Mesenchymal stem cell (in vitro differentiated cells and primary cell): ENCODE results near the gene SLAMF8.

Source experiments
- DNase-seq: peaks from one replicate; pipeline ENCODE4 v3.0.0-alpha.2; 2013
- H2AFZ ChIP-seq: one replicate; pipeline ENCODE4 v1.6.1; 2013; ENCODE audit warnings: low read depth, mild to moderate bottlenecking, control low read depth, inconsistent platforms, low read length, moderate library complexity
- H2AK5ac ChIP-seq: 2 replicates; pipeline ENCODE4 v1.6.1; 2013; ENCODE audit warnings: low read length, moderate library complexity, mild to moderate bottlenecking, inconsistent platforms; ENCODE audit not compliant: severe bottlenecking
- H2BK120ac ChIP-seq: one replicate; pipeline ENCODE4 v1.6.1; 2013; ENCODE audit warnings: low read depth, mild to moderate bottlenecking, inconsistent platforms, low read length, moderate library complexity
- H2BK12ac ChIP-seq, 2 experiments: one replicate each; pipeline ENCODE4 v1.6.1; 2013; ENCODE audit warnings: inconsistent platforms in 2 of 2, low read length in 2 of 2, mild to moderate bottlenecking in 2 of 2, moderate library complexity in 2 of 2, control low read depth in 1 of 2
- H2BK15ac ChIP-seq: one replicate; pipeline ENCODE4 v1.6.1; 2013; ENCODE audit warnings: mild to moderate bottlenecking, low read depth, inconsistent platforms; ENCODE audit not compliant: poor library complexity, severe bottlenecking
- H2BK5ac ChIP-seq: 2 replicates; pipeline ENCODE4 v1.6.1; 2013; ENCODE audit warnings: low read depth, mild to moderate bottlenecking, low read length, control low read depth, inconsistent platforms; ENCODE audit not compliant: poor library complexity, severe bottlenecking
- H3K14ac ChIP-seq, 2 experiments: one replicate each; pipeline ENCODE4 v1.6.1; 2013; ENCODE audit warnings: inconsistent platforms in 2 of 2, low read length in 2 of 2, control low read depth in 1 of 2, mild to moderate bottlenecking in 1 of 2, moderate library complexity in 1 of 2
- H3K18ac ChIP-seq, 2 experiments: one replicate each; pipeline ENCODE4 v1.6.1; 2013; ENCODE audit warnings: inconsistent platforms in 2 of 2, low read length in 2 of 2, control low read depth in 1 of 2, low read depth in 1 of 2, mild to moderate bottlenecking in 1 of 2
- H3K23ac ChIP-seq, 2 experiments: one replicate each; pipeline ENCODE4 v1.6.1; 2013; ENCODE audit warnings: inconsistent platforms in 2 of 2, low read length in 2 of 2, mild to moderate bottlenecking in 2 of 2, moderate library complexity in 2 of 2, control low read depth in 1 of 2
- H3K27ac ChIP-seq: 2 replicates; pipeline ENCODE4 v1.5.1; 2013; ENCODE audit warnings: mild to moderate bottlenecking, moderate library complexity, low read length, control low read depth, inconsistent platforms; ENCODE audit not compliant: poor library complexity, severe bottlenecking
- H3K27me3 ChIP-seq, 2 experiments: 2 replicates each; pipeline versions ENCODE4 v1.6.1 to v1.7.0; 2013; ENCODE audit warnings: low read length in 2 of 2, mild to moderate bottlenecking in 2 of 2, moderate library complexity in 2 of 2, control low read depth in 1 of 2, inconsistent platforms in 1 of 2; ENCODE audit not compliant: control insufficient read depth in 1 of 2, insufficient read depth in 1 of 2
- H3K36me3 ChIP-seq, 2 experiments: 2 replicates each; pipeline versions ENCODE4 v1.6.1 to v1.7.0; 2013; ENCODE audit warnings: low read length in 2 of 2, control low read depth in 1 of 2, inconsistent platforms in 1 of 2, low read depth in 1 of 2, mild to moderate bottlenecking in 1 of 2; ENCODE audit not compliant: insufficient read depth in 2 of 2, control insufficient read depth in 1 of 2
- H3K4ac ChIP-seq, 2 experiments: one replicate each; pipeline ENCODE4 v1.6.1; 2013; ENCODE audit warnings: inconsistent platforms in 2 of 2, low read length in 2 of 2, mild to moderate bottlenecking in 2 of 2, moderate library complexity in 2 of 2, control low read depth in 1 of 2, low read depth in 1 of 2
- H3K4me1 ChIP-seq: 2 replicates; pipeline ENCODE4 v1.6.1; 2013; ENCODE audit warnings: low read depth, low read length, control low read depth; ENCODE audit not compliant: control insufficient read depth, insufficient read depth
- H3K4me2 ChIP-seq: 2 replicates; pipeline ENCODE4 v1.6.1; 2013; ENCODE audit warnings: low read length, mild to moderate bottlenecking, inconsistent platforms; ENCODE audit not compliant: poor library complexity, severe bottlenecking
- H3K4me3 ChIP-seq, 2 experiments: 2 replicates each; pipeline versions ENCODE4 v1.5.1 to v1.7.0; 2013; ENCODE audit warnings: low read length in 2 of 2, mild to moderate bottlenecking in 2 of 2, control low read depth in 1 of 2, low read depth in 1 of 2; ENCODE audit not compliant: insufficient read depth in 1 of 2
- H3K79me1 ChIP-seq: replicated peaks from 2 replicates; pipeline ENCODE4 v1.6.1; 2013; ENCODE audit warnings: mild to moderate bottlenecking, control low read depth, low read length, inconsistent platforms; ENCODE audit not compliant: poor library complexity, severe bottlenecking
- H3K9ac ChIP-seq: 2 replicates; pipeline ENCODE4 v1.7.0; 2013; ENCODE audit warnings: mild to moderate bottlenecking, low read length, moderate library complexity
- H3K9me3 ChIP-seq: 2 replicates; pipeline ENCODE4 v1.7.0; 2013; ENCODE audit warnings: mild to moderate bottlenecking, low read length; ENCODE audit not compliant: control insufficient read depth
- H4K8ac ChIP-seq: one replicate; pipeline ENCODE4 v1.6.1; 2013; ENCODE audit warnings: inconsistent platforms, mild to moderate bottlenecking, low read length, moderate library complexity
- H4K91ac ChIP-seq: one replicate; pipeline ENCODE4 v1.6.1; 2013; ENCODE audit warnings: mild to moderate bottlenecking, low read length, inconsistent platforms
- whole genome bisulfite sequencing: methylation state at CpG from one replicate; pipeline ENCODE4 v1.1.7; 2013; ENCODE audit warnings: mixed read lengths; 5-methylcytosine and 5-hydroxymethylcytosine counted together

The SLAMF8 gene

DNA sequence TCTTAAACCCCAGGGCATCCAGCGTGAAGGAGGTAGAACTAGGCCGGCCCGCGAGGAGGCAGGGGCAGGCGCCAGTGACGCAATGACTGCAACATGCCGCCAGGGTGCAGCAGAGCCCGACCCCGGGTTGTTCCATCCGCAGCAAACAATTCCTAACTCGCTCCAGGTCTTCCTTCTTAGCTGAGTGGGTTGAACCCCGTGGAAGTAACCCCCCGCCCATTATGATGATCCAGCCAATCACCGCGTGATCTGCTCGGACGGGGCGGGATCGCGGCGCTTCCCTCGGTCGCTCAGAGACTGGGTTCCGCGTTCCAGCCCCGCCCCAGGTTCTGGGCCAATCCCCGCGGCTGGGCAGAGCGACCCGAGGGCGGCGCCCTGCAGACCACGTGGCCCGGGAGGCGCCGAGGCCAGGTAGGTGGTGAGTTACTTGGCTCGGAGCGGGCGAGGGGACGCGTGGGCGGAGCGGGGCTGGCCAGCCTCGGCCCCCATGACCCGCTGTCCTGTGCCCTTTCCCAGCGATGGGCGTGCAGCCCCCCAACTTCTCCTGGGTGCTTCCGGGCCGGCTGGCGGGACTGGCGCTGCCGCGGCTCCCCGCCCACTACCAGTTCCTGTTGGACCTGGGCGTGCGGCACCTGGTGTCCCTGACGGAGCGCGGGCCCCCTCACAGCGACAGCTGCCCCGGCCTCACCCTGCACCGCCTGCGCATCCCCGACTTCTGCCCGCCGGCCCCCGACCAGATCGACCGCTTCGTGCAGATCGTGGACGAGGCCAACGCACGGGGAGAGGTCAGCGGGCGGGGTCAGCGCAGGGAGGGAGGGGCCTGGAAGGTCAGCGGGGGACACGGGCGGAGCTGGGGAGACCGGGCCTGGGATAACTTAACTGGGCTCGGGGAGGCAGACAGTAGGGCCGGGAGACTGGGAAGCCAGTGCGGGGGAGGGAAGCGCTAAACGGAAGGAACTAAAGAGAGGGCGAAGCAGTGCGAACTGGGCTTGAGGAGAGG, 45.8 kb upstream of the SLAMF8 start, which contains the start of gene DUSP23:
DUSP23 (plus strand) TSS at position 380 of the 1,000 bp plus-strand sequence; CDS start at position 519, 139 bp downstream.
- H2BK120ac ChIP-seq = peak within 1 kb of the TSS; percentile 8
- H2BK12ac ChIP-seq = peak within 1 kb of the TSS in 1 of 2 experiments; percentile 39
- peaks cover 19% of the 10 kb centered on the region for H3K4me1 ChIP-seq
- H2BK15ac ChIP-seq = peak within 1 kb of the TSS; percentile 60
- peak within 1 kb of the TSS; percentile 92 for H3K4me2 ChIP-seq
- H3K4me3 ChIP-seq = peak within 1 kb of the TSS; percentile 85 to 88
- peak within 1 kb of the TSS; percentile 98 for H2AFZ ChIP-seq
- peak within 1 kb of the TSS; percentile 80 to 96 for H3K18ac ChIP-seq
- peak; percentile 98 for DNase-seq
- H2AK5ac ChIP-seq = no peak within 1 kb of the TSS
- H4K91ac ChIP-seq = peak within 1 kb of the TSS; percentile 34
- H3K4ac ChIP-seq = peak within 1 kb of the TSS in 1 of 2 experiments; percentile 51
- peak within 1 kb of the TSS; percentile 74 for H3K9ac ChIP-seq
- H3K23ac ChIP-seq = peak within 1 kb of the TSS; percentile 1 to 73
- H4K8ac ChIP-seq = peak within 1 kb of the TSS; percentile 97
- H2BK5ac ChIP-seq = no peak within 1 kb of the TSS
- no peaks in the 10 kb centered on the region for H3K9me3 ChIP-seq
- WGBS = 6% methylated on average over 60 of the region's 88 CpGs
- H3K27ac ChIP-seq = no peak within 1 kb of the TSS
- H3K27me3 ChIP-seq = no peaks in the 10 kb centered on the region
- H3K36me3 ChIP-seq = peaks cover 0 to 12% of the 10 kb centered on the region in 2 experiments
- H3K79me1 ChIP-seq = peaks cover 23% of the 10 kb centered on the region
- H3K14ac ChIP-seq = peak within 1 kb of the TSS in 1 of 2 experiments; percentile 92

DNA sequence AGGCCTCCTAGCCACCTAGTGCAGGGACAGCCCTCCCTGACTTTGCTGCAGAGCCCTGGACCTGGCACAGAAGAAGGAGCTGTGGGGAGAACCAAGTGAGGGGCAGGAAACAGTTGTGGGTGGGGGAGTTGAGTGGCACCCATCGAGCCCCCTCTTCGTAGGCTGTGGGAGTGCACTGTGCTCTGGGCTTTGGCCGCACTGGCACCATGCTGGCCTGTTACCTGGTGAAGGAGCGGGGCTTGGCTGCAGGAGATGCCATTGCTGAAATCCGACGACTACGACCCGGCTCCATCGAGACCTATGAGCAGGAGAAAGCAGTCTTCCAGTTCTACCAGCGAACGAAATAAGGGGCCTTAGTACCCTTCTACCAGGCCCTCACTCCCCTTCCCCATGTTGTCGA, 44.7 kb upstream of the SLAMF8 start:
- no peak overlapping the region for H3K23ac ChIP-seq
- H3K27me3 ChIP-seq = no peaks in the 10 kb centered on the region
- H2AK5ac ChIP-seq = no peak overlapping the region
- no peak overlapping the region for H2BK15ac ChIP-seq
- H2AFZ ChIP-seq = no peak overlapping the region
- H3K4me1 ChIP-seq = peaks cover 19% of the 10 kb centered on the region
- H3K27ac ChIP-seq = no peak overlapping the region
- H3K4me2 ChIP-seq = no peak overlapping the region
- no peak overlapping the region for H2BK5ac ChIP-seq
- no peak overlapping the region for H2BK120ac ChIP-seq
- H3K14ac ChIP-seq = no peak overlapping the region
- H3K4me3 ChIP-seq = peak overlapping the region in 1 of 2 experiments; percentile 85
- DNase-seq = no peak
- H3K9me3 ChIP-seq = no peaks in the 10 kb centered on the region
- peak overlapping the region; percentile 74 for H3K9ac ChIP-seq
- H3K18ac ChIP-seq = no peak overlapping the region
- H4K8ac ChIP-seq = no peak overlapping the region
- WGBS = 96% methylated on average over 11 of the region's 12 CpGs
- no peak overlapping the region for H3K4ac ChIP-seq
- peaks cover 0 to 12% of the 10 kb centered on the region in 2 experiments for H3K36me3 ChIP-seq
- H3K79me1 ChIP-seq = peaks cover 23% of the 10 kb centered on the region
- H4K91ac ChIP-seq = no peak overlapping the region
- no peak overlapping the region for H2BK12ac ChIP-seq

GRCh38 chr1:159783724-159784123, 42.9 kb upstream of the SLAMF8 start:
- no peak overlapping the region for H2AFZ ChIP-seq
- H3K4me1 ChIP-seq = peaks cover 19% of the 10 kb centered on the region
- no peaks in the 10 kb centered on the region for H3K27me3 ChIP-seq
- H3K9me3 ChIP-seq = no peaks in the 10 kb centered on the region
- no peak overlapping the region for H4K8ac ChIP-seq
- no peak overlapping the region for H3K23ac ChIP-seq
- H2BK5ac ChIP-seq = no peak overlapping the region
- H3K14ac ChIP-seq = no peak overlapping the region
- 44% methylated on average over 1 of the region's 1 CpG for WGBS
- H3K18ac ChIP-seq = no peak overlapping the region
- peaks cover 0 to 12% of the 10 kb centered on the region in 2 experiments for H3K36me3 ChIP-seq
- no peak overlapping the region for H4K91ac ChIP-seq
- no peak overlapping the region for H2BK12ac ChIP-seq
- no peak overlapping the region for H3K27ac ChIP-seq
- no peak overlapping the region for H3K9ac ChIP-seq
- no peak for DNase-seq
- H3K4ac ChIP-seq = no peak overlapping the region
- H2BK120ac ChIP-seq = no peak overlapping the region
- H3K4me3 ChIP-seq = no peak overlapping the region
- peaks cover 23% of the 10 kb centered on the region for H3K79me1 ChIP-seq
- H2BK15ac ChIP-seq = no peak overlapping the region
- no peak overlapping the region for H2AK5ac ChIP-seq
- no peak overlapping the region for H3K4me2 ChIP-seq

GRCh38 chr1:159786465-159786864, 40.2 kb upstream of the SLAMF8 start:
- H3K9me3 ChIP-seq = no peaks in the 10 kb centered on the region
- H3K4me2 ChIP-seq = no peak overlapping the region
- no peak overlapping the region for H3K4ac ChIP-seq
- H3K36me3 ChIP-seq = peaks cover 0 to 12% of the 10 kb centered on the region in 2 experiments
- H3K23ac ChIP-seq = no peak overlapping the region
- peaks cover 16% of the 10 kb centered on the region for H3K79me1 ChIP-seq
- peaks cover 13% of the 10 kb centered on the region for H3K4me1 ChIP-seq
- no peak overlapping the region for H3K14ac ChIP-seq
- H3K18ac ChIP-seq = no peak overlapping the region
- no peak overlapping the region for H3K4me3 ChIP-seq
- H2BK120ac ChIP-seq = no peak overlapping the region
- H2BK12ac ChIP-seq = no peak overlapping the region
- no peak overlapping the region for H2BK5ac ChIP-seq
- DNase-seq = no peak
- no peak overlapping the region for H2BK15ac ChIP-seq
- H2AFZ ChIP-seq = no peak overlapping the region
- no peak overlapping the region for H4K91ac ChIP-seq
- no peak overlapping the region for H2AK5ac ChIP-seq
- H3K9ac ChIP-seq = no peak overlapping the region
- no peak overlapping the region for H3K27ac ChIP-seq
- no peak overlapping the region for H4K8ac ChIP-seq
- WGBS = 92% methylated on average over 2 of the region's 3 CpGs
- H3K27me3 ChIP-seq = peaks cover 2 to 4% of the 10 kb centered on the region in 2 experiments
